GM19438 (cell line): ENCODE data around the gene MEIKIN.
"Not testable (repeated sequence)": the region's sequence is repeated elsewhere in the genome, so short reads cannot be mapped to it uniquely, and the experiment has no call there.

Experiments used
- ATAC-seq: cut with Tn5 transposase; IDR thresholded peaks from one replicate; pipeline ENCODE4 v1.9.1; 2021; ENCODE audit warnings: low read depth; ENCODE audit not compliant: unreplicated experiment

The MEIKIN gene

GRCh38 chr5:131778141-131778540 lies 167.3 kb downstream of the MEIKIN start:
- not testable (repeated sequence) for ATAC-seq

GRCh38 chr5:131776450-131776849 lies 169.0 kb downstream of the MEIKIN start:
- ATAC-seq = no peak

GRCh38 chr5:131774652-131775367 lies 170.7 kb downstream of the MEIKIN start:
- ATAC-seq = no peak

- ATAC-seq = no peak
Measured at GRCh38 chr5:131773805-131774204, 171.7 kb downstream of the MEIKIN start.

GRCh38 chr5:131771692-131772091 lies 173.8 kb downstream of the MEIKIN start:
- no peak for ATAC-seq

- no peak for ATAC-seq
Measured at GRCh38 chr5:131769961-131770360, 175.5 kb downstream of the MEIKIN start.

- no peak for ATAC-seq
Measured at GRCh38 chr5:131769336-131769735, 176.1 kb downstream of the MEIKIN start.

GRCh38 chr5:131767891-131768290 lies 177.6 kb downstream of the MEIKIN start:
- ATAC-seq = no peak

GRCh38 chr5:131766689-131767088 lies 178.8 kb downstream of the MEIKIN start:
- ATAC-seq = no peak

- ATAC-seq = no peak
Measured at GRCh38 chr5:131765261-131765660, 180.2 kb downstream of the MEIKIN start.

GRCh38 chr5:131763968-131764367 lies 181.5 kb downstream of the MEIKIN start:
- ATAC-seq = no peak

GRCh38 chr5:131760793-131761192 lies 184.7 kb downstream of the MEIKIN start:
- ATAC-seq = no peak

GRCh38 chr5:131759704-131760103 lies 185.8 kb downstream of the MEIKIN start:
- ATAC-seq = no peak

- ATAC-seq = no peak
Measured at GRCh38 chr5:131758520-131758900, 187.0 kb downstream of the MEIKIN start.

GRCh38 chr5:131757830-131758519 lies 187.5 kb downstream of the MEIKIN start:
- ATAC-seq = no peak
